HG02623 (cell line): ENCODE measurements around the gene MNT.

Experiments used
- ATAC-seq: cut with Tn5 transposase; IDR thresholded peaks from one replicate; pipeline ENCODE4 v1.9.1; 2021; ENCODE audit warnings: moderate library complexity; ENCODE audit not compliant: unreplicated experiment

The MNT gene

DNA sequence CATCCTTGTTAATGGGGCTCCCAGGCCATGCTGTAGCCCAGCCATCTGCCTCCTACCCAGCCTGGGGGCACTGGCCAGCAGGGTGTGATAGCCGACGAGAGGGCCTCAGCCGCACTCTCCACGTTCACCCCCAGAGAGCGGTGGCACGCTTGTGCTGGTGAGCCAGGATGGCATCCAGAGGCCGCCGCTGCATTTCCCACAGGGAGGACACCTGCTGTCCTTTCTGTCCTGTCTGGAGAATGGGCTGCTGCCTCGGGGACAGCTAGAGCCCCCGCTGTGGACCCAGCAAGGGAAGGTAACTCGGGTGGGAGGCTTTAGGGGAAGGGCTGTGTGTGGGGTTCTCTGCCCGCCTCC, 36.1 kb downstream of the MNT start:
- ATAC-seq: no peak

GRCh38 chr17:2363851-2364762, 36.8 kb downstream of the MNT start:
- no peak for ATAC-seq

DNA sequence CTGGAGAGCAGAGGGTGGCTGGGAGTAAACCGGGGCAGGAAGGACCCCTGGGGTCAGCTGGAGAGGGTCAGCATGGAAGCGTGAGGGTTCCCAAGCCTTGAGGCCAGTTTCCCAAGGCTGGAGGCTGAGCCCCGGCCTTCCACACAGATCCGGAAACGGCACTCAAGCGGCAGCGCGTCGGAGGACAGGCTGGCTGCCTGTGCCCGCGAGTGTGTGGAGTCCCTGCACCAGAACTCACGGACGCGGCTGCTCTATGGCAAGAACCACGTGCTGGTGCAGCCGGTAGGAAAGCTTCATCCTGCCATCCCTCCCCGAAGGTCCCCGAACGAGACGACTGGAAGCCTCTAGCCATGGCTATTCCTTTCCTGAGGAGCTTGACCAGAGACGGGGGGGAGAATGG, 37.5 kb downstream of the MNT start:
- ATAC-seq: no peak

DNA sequence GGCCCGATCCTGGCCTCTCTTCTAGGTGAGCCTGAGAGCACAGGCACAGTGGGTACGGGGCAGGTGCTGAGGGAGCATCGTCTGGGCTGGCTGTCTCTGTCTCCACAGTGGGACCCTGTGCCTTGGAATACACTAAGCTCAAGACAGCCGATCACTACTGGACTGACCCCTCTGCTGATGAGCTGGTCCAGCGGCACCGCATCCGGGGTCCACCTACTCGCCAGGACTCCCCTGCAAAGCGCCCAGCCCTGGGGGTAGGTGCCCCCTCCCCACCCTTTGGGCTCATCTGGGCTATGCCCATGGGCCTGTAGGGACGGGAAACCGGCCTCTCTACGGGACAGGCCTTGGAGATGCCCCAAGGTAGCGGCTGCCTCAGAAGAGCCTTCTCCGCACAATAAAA, 38.0 kb downstream of the MNT start:
- no peak for ATAC-seq

DNA sequence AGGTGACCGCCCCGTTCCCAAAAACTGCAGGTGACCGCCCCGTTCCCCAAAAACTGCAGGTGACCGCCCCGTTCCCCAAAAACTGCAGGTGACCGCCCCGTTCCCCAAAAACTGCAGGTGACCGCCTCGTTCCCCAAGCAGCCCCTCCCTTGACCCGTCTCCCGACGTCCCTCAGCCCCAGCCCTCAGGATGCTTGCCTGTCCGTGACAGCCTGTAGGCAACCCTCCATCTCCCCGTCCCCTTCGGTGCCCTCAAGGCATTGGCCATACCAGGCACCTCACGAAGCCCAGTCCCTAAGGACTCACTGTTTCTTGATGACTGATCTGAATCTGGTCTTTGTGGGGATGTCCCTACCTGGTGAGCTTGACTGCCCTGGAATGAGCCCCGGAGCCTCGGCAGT, 38.4 kb downstream of the MNT start:
- ATAC-seq: no peak

DNA sequence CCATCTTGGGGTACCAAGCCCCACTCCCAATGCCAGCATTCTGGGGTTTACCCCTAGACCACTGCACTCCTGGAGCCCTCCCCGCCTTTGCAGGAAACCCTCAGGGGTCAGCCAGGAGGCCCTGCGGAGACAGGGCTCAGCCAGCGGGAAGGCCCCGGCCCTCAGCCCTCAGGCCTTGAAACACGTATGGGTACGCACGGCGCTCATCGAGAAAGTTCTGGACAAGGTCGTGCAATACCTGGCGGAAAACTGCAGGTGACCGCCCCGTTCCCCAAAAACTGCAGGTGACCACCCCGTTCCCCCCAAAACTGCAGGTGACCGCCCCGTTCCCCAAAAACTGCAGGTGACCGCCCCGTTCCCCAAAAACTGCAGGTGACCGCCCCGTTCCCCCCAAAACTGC, 38.8 kb downstream of the MNT start:
- no peak for ATAC-seq

- no peak for ATAC-seq
Observed at GRCh38 chr17:2361010-2361760, 39.7 kb downstream of the MNT start.

- no peak for ATAC-seq
Observed at GRCh38 chr17:2357931-2358434, 42.9 kb downstream of the MNT start.

- no peak for ATAC-seq
Observed at GRCh38 chr17:2357237-2357636, 43.6 kb downstream of the MNT start.

DNA sequence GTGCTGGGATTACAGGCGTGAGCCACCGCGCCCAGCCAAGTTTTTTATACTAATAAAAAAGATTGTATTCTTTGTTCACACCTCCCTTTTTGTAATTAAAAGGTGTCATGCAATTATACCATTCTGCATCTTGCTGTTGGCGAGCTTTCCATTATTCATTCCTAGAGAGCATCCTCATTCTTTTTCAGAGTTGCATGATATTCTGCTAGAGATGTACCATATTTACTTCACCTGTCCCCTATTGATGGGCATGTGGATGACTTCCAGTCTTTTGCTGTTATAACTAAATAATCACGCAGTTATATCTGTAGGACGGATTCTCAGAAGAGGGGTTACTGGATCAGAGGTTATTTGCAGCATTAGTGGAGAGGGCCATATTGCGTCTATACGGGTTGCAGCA, 46.5 kb downstream of the MNT start:
- ATAC-seq: no peak

DNA sequence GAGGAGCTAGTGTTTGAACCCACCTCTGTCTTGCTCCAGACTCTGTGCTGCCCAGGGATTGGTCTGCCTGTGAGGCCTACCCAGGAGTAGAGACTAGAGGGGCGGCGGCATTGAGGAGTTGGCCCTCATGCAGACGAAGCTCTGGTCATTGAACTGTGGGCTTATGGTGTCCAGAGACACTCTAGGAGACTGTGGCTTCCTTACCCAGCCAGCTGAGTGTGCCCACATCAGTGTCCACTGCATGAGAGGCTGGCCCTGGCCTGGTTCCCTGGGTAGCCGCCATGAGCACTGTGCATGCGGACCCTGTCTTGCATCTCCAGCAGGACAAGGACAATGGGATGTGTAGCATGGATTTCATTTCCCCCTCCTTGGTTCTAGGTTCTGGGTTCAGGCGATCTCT, 49.6 kb downstream of the MNT start:
- ATAC-seq: no peak

GRCh38 chr17:2347805-2348685, 52.8 kb downstream of the MNT start:
- no peak for ATAC-seq

GRCh38 chr17:2346475-2346874, 54.4 kb downstream of the MNT start:
- ATAC-seq: no peak

DNA sequence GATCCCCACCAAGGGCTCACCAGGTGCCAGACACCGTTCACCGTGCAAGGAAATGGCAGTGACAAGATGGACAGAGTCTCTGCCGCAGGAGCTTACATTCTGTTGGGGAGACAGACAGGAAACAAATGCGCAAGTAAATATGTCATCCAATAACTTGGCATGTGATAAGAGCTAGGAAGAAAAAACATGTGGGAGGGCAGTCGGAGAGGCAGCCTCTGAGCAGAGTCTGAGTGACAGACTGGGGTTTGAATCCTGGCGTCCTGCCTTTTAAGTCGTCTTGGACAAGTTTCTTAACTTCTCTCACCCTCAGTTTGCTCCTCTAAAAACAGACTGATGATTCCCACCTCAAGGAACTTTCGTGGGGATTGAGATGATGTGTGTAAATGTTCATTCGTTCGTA, 56.3 kb downstream of the MNT start:
- no peak for ATAC-seq

GRCh38 chr17:2343421-2343820, 57.4 kb downstream of the MNT start:
- ATAC-seq: no peak

GRCh38 chr17:2338315-2338657, 62.6 kb downstream of the MNT start:
- no peak for ATAC-seq

DNA sequence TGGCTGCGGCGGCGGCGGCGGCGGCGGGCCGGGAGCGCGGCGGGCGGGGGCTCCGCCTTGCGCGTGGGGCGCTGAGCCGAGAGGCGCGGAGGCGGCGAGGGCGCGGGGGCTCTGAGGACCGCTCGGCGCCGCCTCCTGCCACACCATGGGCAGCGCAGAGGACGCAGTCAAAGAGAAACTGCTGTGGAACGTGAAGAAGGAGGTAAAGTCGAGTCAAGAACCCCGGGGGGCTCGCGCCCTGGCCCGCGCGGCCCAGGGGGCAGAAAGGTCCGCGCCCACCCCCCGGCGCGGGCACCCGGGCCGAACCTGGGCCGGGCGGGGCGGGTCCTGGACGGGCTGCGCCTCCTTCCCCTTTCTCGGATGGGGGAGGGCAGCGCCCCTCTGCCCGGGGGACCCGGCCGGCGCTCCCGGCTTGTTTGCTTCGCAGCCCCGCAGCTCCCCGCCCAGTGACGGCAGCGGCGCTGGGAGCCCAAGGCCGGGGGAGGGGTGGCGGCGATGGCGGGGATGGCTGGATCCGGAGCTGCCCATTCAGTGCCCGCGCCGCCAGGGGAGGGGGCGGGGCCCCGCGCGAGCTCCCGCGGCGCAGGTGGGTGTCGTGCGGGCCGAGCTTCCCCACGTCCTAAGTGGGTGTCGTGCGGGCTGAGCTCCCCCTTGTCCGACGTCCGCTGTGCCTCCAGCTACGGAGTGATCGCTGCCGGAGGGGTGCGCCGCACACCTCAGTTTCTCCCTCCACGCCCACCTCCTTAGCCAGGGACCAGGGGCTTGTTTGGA, 63.1 kb downstream of the MNT start:
- ATAC-seq: no peak

DNA sequence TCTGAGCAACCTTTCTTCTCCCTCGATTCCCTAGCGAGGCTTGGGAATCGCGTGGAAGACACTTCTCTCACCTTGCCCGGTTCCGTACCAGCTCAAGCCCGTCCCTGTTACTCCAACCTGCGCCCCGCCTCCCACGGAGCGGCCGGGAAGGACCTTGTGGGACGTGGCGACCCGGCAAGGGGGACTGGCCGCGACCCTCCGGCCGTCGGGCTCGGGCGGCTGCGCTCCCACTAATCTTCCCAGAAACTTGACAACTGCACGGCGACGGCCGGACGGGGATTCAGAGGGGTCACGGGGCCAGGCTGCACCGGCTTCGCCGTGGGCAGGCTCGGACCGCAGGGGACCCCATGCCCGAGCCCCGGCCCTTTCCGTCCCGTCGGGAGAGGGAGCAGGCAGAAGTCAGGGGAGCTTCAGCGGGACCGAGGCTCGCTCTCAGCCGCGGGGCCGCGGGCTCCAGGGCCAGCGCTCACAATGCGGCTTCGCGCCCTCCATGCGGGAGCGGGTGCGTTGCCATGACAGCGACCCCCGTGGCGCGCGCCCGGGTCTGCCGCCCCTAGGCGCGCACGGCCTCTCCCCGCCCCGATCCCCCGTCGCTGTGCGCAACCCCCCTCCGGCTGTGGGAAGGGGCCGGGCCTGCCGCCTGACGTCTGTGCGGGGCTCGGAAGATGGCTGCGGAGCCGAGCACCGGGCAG, 63.9 kb downstream of the MNT start, which contains the start of gene SGSM2:
Gene SGSM2, plus strand, starts transcription at position 650 of the 692 bp plus-strand sequence. CDS start 188 bp downstream, outside the sequence.
- no peak for ATAC-seq

- ATAC-seq: peak; percentile 85
Observed at GRCh38 chr17:2336215-2336851, 64.5 kb downstream of the MNT start, which contains the start of gene TSR1. Gene TSR1 (minus strand): TSS chr17:2336457. CDS start chr17:2336427, 30 bp downstream.
